ENCODE measurements around the gene TSNAX.
"Not testable (repeated sequence)": the region's sequence is repeated elsewhere in the genome, so short reads cannot be mapped to it uniquely, and the experiment has no call there.

Gene TSNAX

GRCh38 chr1:231561647-231562383 is 33.3 kb downstream of the TSNAX start:
- no peak for DNase-seq (ENCODE audit: low read depth in 2 of 2)

DNA sequence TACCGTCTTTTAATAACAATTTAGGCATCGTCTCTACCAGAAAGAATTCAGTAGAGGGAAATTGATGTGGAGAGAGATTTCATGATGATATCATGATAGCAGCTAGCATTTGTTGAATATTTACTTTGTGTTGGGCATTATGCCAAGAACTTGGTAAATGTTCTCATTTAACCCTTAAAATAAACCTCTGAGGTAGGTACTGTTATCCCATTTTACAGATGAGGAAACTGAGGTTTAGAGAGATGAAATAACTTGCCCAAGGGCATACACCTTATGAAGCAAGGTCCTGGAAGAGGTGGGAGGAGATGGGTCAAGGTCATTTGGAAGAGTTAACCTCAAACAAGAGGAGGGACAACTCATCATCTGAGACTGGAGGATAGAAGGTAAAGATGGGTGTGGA is 34.8 kb downstream of the TSNAX start:
- DNase-seq (ENCODE audit: low read depth in 2 of 2): no peak

DNA sequence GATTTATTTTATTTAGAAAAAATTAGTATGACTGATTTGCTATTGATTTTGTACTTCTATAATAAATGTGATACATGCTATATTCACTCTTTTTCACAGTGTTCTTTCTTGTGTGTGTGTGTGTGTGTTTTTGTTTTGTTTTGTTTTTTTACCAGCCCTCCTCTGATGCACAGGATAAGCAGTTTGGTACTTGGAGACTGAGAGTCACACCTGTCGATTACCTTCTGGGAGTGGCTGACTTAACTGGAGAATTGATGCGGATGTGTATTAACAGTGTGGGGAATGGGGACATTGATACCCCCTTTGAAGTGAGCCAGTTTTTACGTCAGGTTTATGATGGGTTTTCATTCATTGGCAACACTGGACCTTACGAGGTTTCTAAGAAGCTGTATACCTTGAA is 35.9 kb downstream of the TSNAX start:
- no peak for DNase-seq (ENCODE audit: low read depth in 2 of 2)

DNA sequence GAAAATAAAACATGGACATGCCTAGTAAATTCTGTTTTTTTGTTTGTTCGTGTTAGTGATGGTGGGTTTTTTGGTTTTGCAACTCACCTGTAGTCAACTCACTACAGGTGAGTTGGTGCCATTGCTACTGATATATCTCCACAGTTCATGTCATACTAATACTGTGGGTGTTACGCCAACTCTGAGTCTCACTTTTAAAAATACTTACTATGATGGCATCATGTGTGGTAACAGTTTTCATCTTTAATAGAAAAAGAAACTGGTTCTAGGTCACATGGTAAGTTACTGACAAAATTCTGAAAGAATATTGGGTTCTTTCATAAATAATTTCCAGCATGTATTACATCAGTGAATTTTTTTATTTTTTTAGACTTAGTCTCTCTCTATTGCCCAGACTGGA is 38.0 kb downstream of the TSNAX start:
- DNase-seq (ENCODE audit: low read depth in 2 of 2): no peak

DNA sequence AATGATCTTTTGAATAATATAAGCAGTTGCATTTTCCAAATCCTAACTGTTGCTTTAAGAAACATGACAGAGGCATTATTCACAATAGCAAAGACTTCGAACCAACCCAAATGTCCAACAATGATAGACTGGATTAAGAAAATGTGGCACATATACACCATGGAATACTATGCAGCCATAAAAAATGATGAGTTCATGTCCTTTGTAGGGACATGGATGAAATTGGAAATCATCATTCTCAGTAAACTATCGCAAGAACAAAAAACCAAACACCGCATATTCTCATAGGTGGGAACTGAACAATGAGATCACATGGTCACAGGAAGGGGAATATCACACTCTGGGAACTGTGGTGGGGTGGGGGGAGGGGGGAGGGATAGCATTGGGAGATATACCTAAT is 41.8 kb downstream of the TSNAX start:
- DNase-seq (ENCODE audit: low read depth in 2 of 2): not testable (repeated sequence)

DNA sequence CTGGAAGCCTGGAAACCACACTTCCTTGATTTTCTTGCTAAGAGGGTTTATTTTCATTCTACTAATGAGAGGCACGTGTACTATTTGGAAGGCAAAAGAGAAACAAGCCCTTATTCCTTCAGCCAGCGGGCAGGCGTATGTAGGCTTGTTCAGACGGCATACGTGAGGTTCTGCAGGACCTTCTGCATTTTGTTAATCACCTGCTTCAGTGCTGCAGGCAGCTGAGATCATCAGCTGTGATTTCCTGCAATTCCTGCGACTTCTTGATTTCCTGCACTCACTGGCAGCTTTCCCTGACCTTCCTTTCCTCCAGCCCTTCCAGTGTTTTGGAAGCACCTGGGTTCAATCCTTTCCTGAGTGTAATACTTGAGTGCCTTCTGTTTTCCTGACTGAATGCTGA is 43.4 kb downstream of the TSNAX start:
- no peak for DNase-seq (ENCODE audit: low read depth in 2 of 2)

DNA sequence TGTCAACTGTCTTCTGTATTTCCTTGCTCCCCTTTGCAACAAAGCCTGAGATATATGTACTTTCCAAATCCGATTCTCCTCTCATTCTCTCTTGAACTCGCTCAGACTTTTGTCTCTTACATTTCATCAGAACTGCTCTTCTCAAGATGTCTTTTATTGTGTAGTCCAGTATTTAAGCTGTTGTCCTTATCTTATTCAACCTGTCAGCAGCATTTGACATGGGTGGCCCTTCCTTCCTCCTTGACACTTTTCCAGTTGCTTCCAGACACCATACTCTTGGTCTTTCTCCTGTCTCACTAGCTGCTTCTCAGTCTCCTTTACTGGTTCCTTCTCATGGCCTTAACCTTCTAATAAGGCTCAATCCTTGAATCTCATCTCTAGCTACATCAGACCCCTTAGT is 47.0 kb downstream of the TSNAX start:
- DNase-seq (ENCODE audit: low read depth in 2 of 2): no peak

DNA sequence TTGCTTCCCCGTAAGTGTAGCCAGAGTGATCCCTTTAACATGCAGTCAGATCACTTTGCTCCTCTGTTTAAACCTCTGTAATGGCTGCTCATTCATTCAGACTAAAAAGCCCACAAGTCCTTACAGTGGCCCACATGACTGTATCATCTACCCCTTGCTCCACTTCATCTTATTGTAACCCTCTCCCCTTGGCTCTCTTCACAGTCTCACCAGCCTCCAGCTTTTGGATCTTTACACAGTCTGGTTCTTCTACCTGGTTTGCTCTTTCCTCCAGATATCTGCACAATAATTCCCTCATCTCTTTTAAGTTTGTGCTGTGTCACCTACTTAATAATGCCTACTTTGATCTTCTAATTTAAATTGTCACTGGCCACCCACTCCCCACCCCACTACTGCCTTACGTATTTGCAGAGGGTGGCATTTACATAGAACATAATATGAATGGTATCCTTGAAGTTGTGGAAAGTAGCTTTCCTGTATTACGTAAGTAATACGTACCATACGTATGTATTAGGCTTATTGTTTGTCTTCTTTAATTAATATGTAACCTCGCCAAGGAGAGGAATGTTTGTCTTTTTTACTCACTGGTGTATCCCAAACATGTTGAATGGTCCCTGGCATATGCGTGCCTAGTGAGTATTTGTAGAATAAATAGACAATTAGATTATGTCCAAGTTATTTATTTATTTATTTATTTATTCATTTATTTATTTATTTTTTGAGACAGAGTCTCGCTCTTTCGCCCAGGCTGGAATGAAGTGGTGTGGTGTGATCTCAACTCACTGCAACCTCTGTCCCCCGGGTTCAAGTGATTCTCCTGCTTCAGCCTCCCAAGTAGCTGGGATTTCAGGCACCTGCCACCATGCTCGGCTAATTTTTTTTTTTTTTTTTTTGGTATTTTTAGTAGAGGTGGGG is 48.6 kb downstream of the TSNAX start:
- no peak for DNase-seq (ENCODE audit: low read depth in 2 of 2)

GRCh38 chr1:231580874-231581273 is 52.4 kb downstream of the TSNAX start:
- no peak for DNase-seq (ENCODE audit: low read depth in 2 of 2)

- DNase-seq (ENCODE audit: low read depth in 2 of 2): no peak
Observed at GRCh38 chr1:231581859-231582258, 53.4 kb downstream of the TSNAX start.

DNA sequence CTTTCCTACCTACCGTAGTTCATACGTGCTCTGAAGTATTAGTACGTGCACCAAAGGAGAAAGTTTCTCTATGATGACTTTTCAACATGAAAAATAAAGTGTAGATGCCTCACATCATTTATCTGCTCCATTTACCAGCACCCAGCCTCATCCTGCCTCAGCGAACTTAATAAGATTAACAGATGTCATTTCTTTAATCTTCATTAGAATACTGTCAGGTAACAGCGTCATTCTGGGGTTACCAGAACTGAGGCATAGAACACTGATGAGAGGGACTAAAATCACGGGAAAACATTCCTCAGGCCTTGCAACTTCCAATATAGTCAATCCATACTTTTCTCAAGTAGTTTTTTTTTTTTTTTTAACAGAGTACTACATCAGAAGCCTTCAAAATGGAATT is 54.9 kb downstream of the TSNAX start:
- DNase-seq (ENCODE audit: low read depth in 2 of 2): no peak

DNA sequence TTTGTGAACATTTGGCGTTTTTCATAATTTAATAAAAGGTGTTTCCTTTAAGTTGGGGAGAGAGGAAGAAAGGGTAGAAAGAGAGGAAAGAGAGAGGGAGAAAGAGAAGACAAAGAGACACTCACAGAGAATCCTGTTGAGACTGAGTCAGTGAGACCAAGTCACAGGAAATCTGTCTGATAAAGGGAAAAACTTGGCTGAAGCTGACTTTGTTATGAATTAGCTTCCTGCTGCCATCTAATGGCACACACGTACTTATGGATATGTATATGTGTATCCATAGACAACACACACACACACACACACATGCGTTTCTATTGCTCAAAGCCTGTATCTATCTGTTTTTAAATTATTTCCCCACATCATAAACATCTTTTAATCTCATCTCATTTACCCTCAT is 55.6 kb downstream of the TSNAX start:
- DNase-seq (ENCODE audit: low read depth in 2 of 2): peak; percentile 38 to 43

- no peak for DNase-seq (ENCODE audit: low read depth in 2 of 2)
Observed at GRCh38 chr1:231584921-231585320, 56.5 kb downstream of the TSNAX start.

GRCh38 chr1:231590453-231591198 is 62.2 kb downstream of the TSNAX start:
- DNase-seq (ENCODE audit: low read depth in 2 of 2): peak in 1 of 2 experiments; percentile 21

GRCh38 chr1:231591466-231591865 is 63.0 kb downstream of the TSNAX start:
- DNase-seq (ENCODE audit: low read depth in 2 of 2): no peak

GRCh38 chr1:231592809-231593208 is 64.3 kb downstream of the TSNAX start:
- DNase-seq (ENCODE audit: low read depth in 2 of 2): no peak

- DNase-seq (ENCODE audit: low read depth in 2 of 2): not testable (repeated sequence)
Observed at GRCh38 chr1:231593264-231593663, 64.8 kb downstream of the TSNAX start.

- DNase-seq (ENCODE audit: low read depth in 2 of 2): no peak
Observed at GRCh38 chr1:231594123-231594522, 65.7 kb downstream of the TSNAX start.

DNA sequence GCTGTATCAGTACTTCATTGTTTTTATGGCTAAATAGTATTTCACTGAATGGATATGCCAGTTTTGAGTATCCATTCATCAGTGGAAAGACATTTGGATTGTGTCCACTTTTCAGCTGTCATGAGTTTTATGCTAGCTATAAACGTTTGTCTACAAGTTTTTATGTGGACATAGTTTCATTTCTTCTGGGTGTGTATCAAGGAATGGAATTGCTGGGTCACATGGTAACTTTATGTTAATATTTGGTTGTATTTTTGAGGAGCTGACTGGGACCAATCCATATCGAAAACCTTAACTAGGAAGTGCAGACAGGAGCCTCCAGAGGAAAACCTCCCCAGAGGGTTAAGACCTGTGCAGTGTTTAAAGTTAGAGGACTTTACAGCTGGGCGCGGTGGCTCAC is 66.3 kb downstream of the TSNAX start:
- no peak for DNase-seq (ENCODE audit: low read depth in 2 of 2)

DNA sequence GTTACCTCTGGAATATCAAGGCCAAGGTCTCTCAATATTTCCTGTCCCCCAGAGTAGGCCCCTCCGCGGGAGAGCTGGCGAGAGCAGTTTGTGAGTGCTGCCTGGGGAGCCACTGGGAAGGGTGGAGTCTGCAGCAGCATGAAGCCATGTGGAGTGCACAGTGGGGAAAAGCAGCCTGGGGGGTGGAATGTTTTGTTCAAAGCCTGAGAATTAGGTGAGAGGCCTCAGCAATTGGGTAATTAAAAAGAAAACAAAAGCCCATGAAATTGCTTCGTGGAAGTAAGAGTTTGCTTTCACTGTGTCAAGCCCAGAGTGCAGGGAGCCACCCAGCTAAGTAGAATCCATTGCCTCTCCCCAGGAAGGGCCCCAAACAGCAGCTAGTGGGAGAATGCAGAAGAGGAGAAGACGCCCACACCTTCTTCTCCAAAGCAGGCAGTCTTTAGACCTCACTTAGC is 67.9 kb downstream of the TSNAX start:
- no peak for DNase-seq (ENCODE audit: low read depth in 2 of 2)

- DNase-seq (ENCODE audit: low read depth in 2 of 2): no peak
Observed at GRCh38 chr1:231597971-231598370, 69.5 kb downstream of the TSNAX start.

DNA sequence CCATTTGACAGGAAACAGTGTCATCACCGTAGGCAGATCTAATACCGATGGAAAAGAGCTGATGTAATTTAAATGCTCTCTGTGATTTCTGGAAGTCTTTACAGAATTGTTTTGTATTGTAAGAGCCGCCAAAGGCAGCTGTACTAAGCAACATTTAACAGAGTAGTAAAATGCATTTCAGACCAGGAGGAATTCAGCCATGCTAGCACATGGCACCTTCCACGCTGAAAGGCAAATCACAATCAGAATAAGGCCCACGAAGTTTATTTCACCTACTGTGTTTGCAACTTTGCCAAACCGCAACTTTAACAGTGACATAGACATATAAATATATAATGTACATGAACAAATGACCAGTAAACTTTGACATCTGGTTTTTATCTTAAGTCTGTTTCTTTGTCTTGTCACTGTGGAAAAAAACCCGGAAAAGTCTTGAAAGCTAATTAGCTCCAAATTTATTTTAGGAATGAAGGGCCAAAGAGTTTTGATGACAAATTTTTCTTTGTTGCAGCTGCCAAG is 72.0 kb downstream of the TSNAX start:
- peak; percentile 52 to 59 for DNase-seq (ENCODE audit: low read depth in 2 of 2)

Data from fibroblast of skin of left biceps (primary cell).